KMS-11 (cell line): ENCODE measurements around the gene RFPL2.

Experiments
- H2AFZ ChIP-seq: fragments of 200-600 bp; sonication (generic); 2 replicates; pipeline ENCODE4 v1.6.1; 2016; ENCODE audit warnings: antibody characterized with exemption, mixed run types, low read depth
- H3K27ac ChIP-seq: fragments of 200-600 bp; sonication (generic); 2 replicates; pipeline ENCODE4 v1.6.1; 2016; ENCODE audit warnings: mild to moderate bottlenecking, mixed run types
- H3K27me3 ChIP-seq: fragments of 200-600 bp; sonication (generic); 2 replicates; pipeline ENCODE4 v1.6.1; 2017; ENCODE audit warnings: mild to moderate bottlenecking, low read depth, mixed run types, moderate library complexity; ENCODE audit not compliant: insufficient read depth
- H3K36me3 ChIP-seq: fragments of 200-600 bp; sonication (generic); 2 replicates; pipeline ENCODE4 v1.6.1; 2017; ENCODE audit warnings: mild to moderate bottlenecking, mixed run types; ENCODE audit not compliant: insufficient read depth
- H3K4me1 ChIP-seq: fragments of 200-600 bp; sonication (generic); 2 replicates; pipeline ENCODE4 v1.6.1; 2016; ENCODE audit warnings: mild to moderate bottlenecking, low read depth, mixed run types; ENCODE audit not compliant: poor library complexity, severe bottlenecking
- H3K4me2 ChIP-seq: fragments of 200-600 bp; sonication (generic); 2 replicates; pipeline ENCODE4 v1.7.0; 2016; ENCODE audit warnings: mild to moderate bottlenecking, mixed run types
- H3K4me3 ChIP-seq: fragments of 200-600 bp; sonication (generic); IDR thresholded peaks from 2 replicates; pipeline ENCODE4 v1.6.1; 2017; ENCODE audit warnings: low read depth, low read length, mixed read lengths; ENCODE audit not compliant: insufficient read depth
- H3K79me2 ChIP-seq: fragments of 200-600 bp; sonication (generic); 2 replicates; pipeline ENCODE4 v1.6.1; 2016; ENCODE audit warnings: low read depth, mixed run types; ENCODE audit not compliant: insufficient read depth
- H3K9ac ChIP-seq: fragments of 200-600 bp; sonication (generic); 2 replicates; pipeline ENCODE4 v1.6.1; 2016; ENCODE audit warnings: mild to moderate bottlenecking, mixed run types
- H4K20me1 ChIP-seq: fragments of 200-600 bp; sonication (generic); 2 replicates; pipeline ENCODE4 v1.6.1; 2016; ENCODE audit warnings: mild to moderate bottlenecking, mixed run types; ENCODE audit not compliant: insufficient read depth
- CTCF ChIP-seq: fragments of 200-600 bp; sonication (generic); conservative IDR thresholded peaks from 2 replicates; pipeline ENCODE4 v1.6.1; 2017; ENCODE audit warnings: low read depth, mild to moderate bottlenecking, antibody characterized with exemption, low read length, moderate library complexity, mixed read lengths

Gene RFPL2

DNA sequence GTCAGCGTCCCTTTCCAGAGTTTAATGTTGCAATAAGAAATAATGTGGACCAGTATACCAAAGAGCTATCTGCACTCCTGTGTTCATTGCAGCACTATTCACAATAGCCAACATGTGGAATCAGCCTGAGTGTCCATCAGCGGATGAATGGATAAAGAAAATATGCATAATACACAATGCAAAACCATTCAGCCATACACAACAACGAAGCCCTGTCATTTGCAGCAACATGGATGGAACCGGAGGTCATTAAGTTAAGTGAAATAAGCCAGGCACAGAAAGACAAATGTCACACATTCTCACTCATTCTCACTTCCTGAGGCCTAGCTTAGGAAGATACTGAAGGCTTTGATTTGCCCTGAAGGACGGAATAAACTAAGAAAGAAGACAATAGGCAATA is 28.2 kb upstream of the RFPL2 start:
- no peak for TF ChIP-seq CTCF
- Histone ChIP-seq H3K79me2 (no peaks in the 10 kb centered on the region), H3K9ac (no peak overlapping the region), H3K27me3 (no peaks in the 10 kb centered on the region), H3K4me2 (no peak overlapping the region), H3K27ac (no peak overlapping the region), H3K36me3 (no peaks in the 10 kb centered on the region), H3K4me1 (no peaks in the 10 kb centered on the region), H4K20me1 (no peaks in the 10 kb centered on the region), H3K4me3 (no peak overlapping the region), H2AFZ (no peak overlapping the region)

- H3K27me3 ChIP-seq, result no peaks in the 10 kb centered on the region
Measured at GRCh38 chr22:32232191-32232830, 27.4 kb upstream of the RFPL2 start.

DNA sequence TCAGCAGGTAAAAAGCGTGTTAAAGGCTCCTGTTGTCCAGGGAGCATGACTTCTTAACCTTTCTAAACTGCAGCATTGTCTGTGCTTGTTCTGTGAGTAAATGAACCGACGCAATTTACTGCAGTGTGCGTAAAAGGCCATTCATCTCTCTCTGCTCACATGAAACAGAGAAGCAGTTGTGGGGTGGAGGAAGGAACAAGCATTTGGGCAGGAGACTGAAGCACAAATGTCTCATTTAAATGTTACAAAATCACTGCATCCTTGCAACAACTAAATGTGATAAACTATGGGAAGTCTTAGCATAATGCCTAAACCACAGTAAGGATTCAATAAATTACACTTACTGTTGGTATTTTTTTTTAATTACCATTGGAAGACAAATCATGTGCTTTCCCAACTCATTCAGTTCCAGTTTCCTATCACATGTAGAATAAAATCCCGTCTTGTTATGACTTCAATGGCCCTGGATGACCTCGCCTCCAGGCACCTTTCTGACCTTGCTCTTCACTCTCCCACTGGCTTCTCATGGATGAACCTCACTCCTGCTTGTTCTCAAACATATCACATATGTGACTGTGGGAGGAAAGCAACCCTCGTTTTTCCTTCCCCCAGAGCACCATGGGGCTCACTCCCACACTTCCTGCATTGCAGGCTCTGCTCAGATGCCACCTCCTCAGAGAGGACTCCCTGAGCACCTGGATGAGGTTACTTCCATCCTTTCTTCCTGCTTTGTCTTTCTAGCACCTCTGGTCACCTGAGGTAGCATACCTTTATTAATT is 21.6 kb upstream of the RFPL2 start:
- Histone ChIP-seq H3K27me3 (no peaks in the 10 kb centered on the region), H3K79me2 (no peaks in the 10 kb centered on the region), H3K36me3 (no peaks in the 10 kb centered on the region)

More at GRCh38 chr22:32232191-32232830, 27.4 kb upstream of the RFPL2 start:
- no peak overlapping the region for H3K27ac ChIP-seq
- H3K4me1 ChIP-seq, result no peaks in the 10 kb centered on the region
- H3K79me2 ChIP-seq, result no peaks in the 10 kb centered on the region
- H3K4me3 ChIP-seq, result no peak overlapping the region
- H4K20me1 ChIP-seq, result no peaks in the 10 kb centered on the region
- no peaks in the 10 kb centered on the region for H3K36me3 ChIP-seq
- no peak overlapping the region for H2AFZ ChIP-seq
- no peak overlapping the region for H3K9ac ChIP-seq
- H3K4me2 ChIP-seq, result no peak overlapping the region
- TF ChIP-seq CTCF, result no peak

DNA sequence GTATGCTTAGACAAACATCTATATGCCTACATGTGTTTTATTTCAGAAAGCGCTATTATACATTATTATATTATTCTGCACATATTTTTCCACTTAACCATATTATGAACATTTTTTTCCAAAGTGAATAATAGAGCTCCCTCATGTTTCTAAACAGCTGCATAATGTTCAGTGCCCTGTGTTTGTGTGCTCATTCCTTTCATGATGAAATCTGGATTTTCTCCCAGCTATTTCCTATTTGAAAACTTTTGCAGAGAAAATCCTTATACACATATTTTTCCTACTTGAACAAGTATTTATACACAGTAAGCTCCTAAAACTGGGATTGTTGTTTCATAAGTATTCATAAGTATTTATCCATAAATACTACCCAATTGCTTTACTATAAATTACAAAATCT is 18.1 kb upstream of the RFPL2 start:
- Histone ChIP-seq H3K79me2 (no peaks in the 10 kb centered on the region), H3K4me3 (no peak overlapping the region), H3K4me1 (no peaks in the 10 kb centered on the region)

More for the DNA sequence above, 21.6 kb upstream of the RFPL2 start:
- Histone ChIP-seq H3K4me3 (no peak overlapping the region), H3K4me1 (no peaks in the 10 kb centered on the region), H2AFZ (no peak overlapping the region), H3K4me2 (no peak overlapping the region), H3K9ac (no peak overlapping the region), H3K27ac (no peak overlapping the region), H4K20me1 (no peaks in the 10 kb centered on the region)
- TF ChIP-seq CTCF, result no peak

More for the DNA sequence above, 18.1 kb upstream of the RFPL2 start:
- H3K9ac ChIP-seq, result no peak overlapping the region
- H3K36me3 ChIP-seq, result no peaks in the 10 kb centered on the region
- TF ChIP-seq CTCF, result no peak
- no peak overlapping the region for H3K27ac ChIP-seq
- H3K4me2 ChIP-seq, result no peak overlapping the region
- no peak overlapping the region for H2AFZ ChIP-seq
- no peaks in the 10 kb centered on the region for H3K27me3 ChIP-seq
- H4K20me1 ChIP-seq, result no peaks in the 10 kb centered on the region
